Measurements from ENCODE around the gene CALCOCO1. TPM values are rescaled to one million over a fixed set of nuclear protein-coding genes. Genes with fewer than 3 reads are reported as not detected.
A peak's percentile ranks its signal among the peaks of the same experiment; 100 is the strongest.

Gene CALCOCO1
- polyA plus RNA-seq, 2 donors, result 49.7 to 72.7 TPM

- Histone ChIP-seq H3K9me3 (ENCODE audit: control insufficient read depth in 2 of 2, insufficient read depth in 1 of 2, low read depth in 1 of 2, low read length in 1 of 2) (no peaks in the 10 kb centered on the region), H3K4me1 (ENCODE audit: control insufficient read depth in 2 of 2, insufficient read depth in 2 of 2, low read length in 1 of 2) (peaks cover 2 to 5% of the 10 kb centered on the region in 2 donors), H3K27me3 (ENCODE audit: control insufficient read depth in 1 of 2, insufficient read depth in 2 of 2, low read length in 2 of 2) (no peaks in the 10 kb centered on the region), H3K4me3 (ENCODE audit: low read depth in 1 of 2, low read length in 2 of 2) (peak within 1 kb of the TSS; percentile 61 to 91), H3K27ac (ENCODE audit: low read depth in 2 of 2, low read length in 1 of 2) (peak within 1 kb of the TSS; percentile 92), H3K36me3 (ENCODE audit: control insufficient read depth in 2 of 2, insufficient read depth in 2 of 2, low read length in 1 of 2) (peaks cover 0 to 2% of the 10 kb centered on the region in 2 donors)
- 0 to 1% methylated on average over 61 of the region's 61 CpGs for WGBS, 2 donors
Observed at GRCh38 chr12:53675701-53676607, 51.3 kb downstream of the CALCOCO1 start, which contains the start of gene ATP5MC2. Gene ATP5MC2 (minus strand): TSS chr12:53676083. CDS start chr12:53672614, 3,469 bp downstream.

- 24 to 25% methylated on average over 8 of the region's 8 CpGs for WGBS, 2 donors
- Histone ChIP-seq H3K36me3 (ENCODE audit: control insufficient read depth in 2 of 2, insufficient read depth in 2 of 2, low read length in 1 of 2) (peaks cover 0 to 2% of the 10 kb centered on the region in 2 donors), H3K9me3 (ENCODE audit: control insufficient read depth in 2 of 2, insufficient read depth in 1 of 2, low read depth in 1 of 2, low read length in 1 of 2) (no peaks in the 10 kb centered on the region)
Observed at GRCh38 chr12:53674977-53675700, 52.1 kb downstream of the CALCOCO1 start.

DNA sequence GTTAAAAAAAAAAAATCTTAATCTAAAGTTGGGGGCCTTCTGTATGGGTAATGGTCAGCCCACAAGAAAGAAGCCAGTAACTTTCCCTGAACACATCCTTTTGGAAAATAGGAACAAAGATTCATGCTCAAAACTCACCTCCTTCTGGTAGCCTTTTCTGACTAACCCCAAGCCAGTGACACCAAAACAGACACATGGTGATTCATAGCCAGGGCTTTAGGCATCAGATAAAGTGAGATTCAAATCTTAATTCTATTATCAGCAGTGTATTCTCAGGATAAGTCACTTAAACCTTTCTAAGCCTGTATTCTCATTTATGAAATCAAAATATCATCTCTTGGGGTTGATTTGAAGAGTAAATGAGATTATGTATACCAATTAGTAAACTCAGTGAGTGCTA is 56.3 kb downstream of the CALCOCO1 start:
- H3K36me3 ChIP-seq (ENCODE audit: control insufficient read depth in 2 of 2, insufficient read depth in 2 of 2, low read length in 1 of 2), result peaks cover 10% of the 10 kb centered on the region in 2 donors
- H3K9me3 ChIP-seq (ENCODE audit: control insufficient read depth in 2 of 2, insufficient read depth in 1 of 2, low read depth in 1 of 2, low read length in 1 of 2), result no peaks in the 10 kb centered on the region
- H3K4me3 ChIP-seq (ENCODE audit: low read depth in 1 of 2, low read length in 2 of 2), result no peak overlapping the region
- H3K27ac ChIP-seq (ENCODE audit: low read depth in 2 of 2, low read length in 1 of 2), result no peak overlapping the region
- no peaks in the 10 kb centered on the region for H3K27me3 ChIP-seq (ENCODE audit: control insufficient read depth in 1 of 2, insufficient read depth in 2 of 2, low read length in 2 of 2)
- H3K4me1 ChIP-seq (ENCODE audit: control insufficient read depth in 2 of 2, insufficient read depth in 2 of 2, low read length in 1 of 2), result peaks cover 0 to 5% of the 10 kb centered on the region in 2 donors

More at GRCh38 chr12:53674977-53675700, 52.1 kb downstream of the CALCOCO1 start:
- Histone ChIP-seq H3K27me3 (ENCODE audit: control insufficient read depth in 1 of 2, insufficient read depth in 2 of 2, low read length in 2 of 2) (no peaks in the 10 kb centered on the region), H3K4me3 (ENCODE audit: low read depth in 1 of 2, low read length in 2 of 2) (peak overlapping the region; percentile 61 to 91), H3K27ac (ENCODE audit: low read depth in 2 of 2, low read length in 1 of 2) (peak overlapping the region; percentile 90 to 92), H3K4me1 (ENCODE audit: control insufficient read depth in 2 of 2, insufficient read depth in 2 of 2, low read length in 1 of 2) (peaks cover 2 to 5% of the 10 kb centered on the region in 2 donors)

GRCh38 chr12:53670308-53670707 is 56.9 kb downstream of the CALCOCO1 start:
- Histone ChIP-seq H3K9me3 (ENCODE audit: control insufficient read depth in 2 of 2, insufficient read depth in 1 of 2, low read depth in 1 of 2, low read length in 1 of 2) (no peaks in the 10 kb centered on the region), H3K27ac (ENCODE audit: low read depth in 2 of 2, low read length in 1 of 2) (no peak overlapping the region), H3K4me1 (ENCODE audit: control insufficient read depth in 2 of 2, insufficient read depth in 2 of 2, low read length in 1 of 2) (peaks cover 0 to 5% of the 10 kb centered on the region in 2 donors), H3K36me3 (ENCODE audit: control insufficient read depth in 2 of 2, insufficient read depth in 2 of 2, low read length in 1 of 2) (peaks cover 10% of the 10 kb centered on the region in 2 donors), H3K27me3 (ENCODE audit: control insufficient read depth in 1 of 2, insufficient read depth in 2 of 2, low read length in 2 of 2) (no peaks in the 10 kb centered on the region), H3K4me3 (ENCODE audit: low read depth in 1 of 2, low read length in 2 of 2) (no peak overlapping the region)
- 92 to 94% methylated on average over 7 of the region's 7 CpGs for WGBS, 2 donors

GRCh38 chr12:53667080-53667479 is 60.2 kb downstream of the CALCOCO1 start:
- Histone ChIP-seq H3K4me3 (ENCODE audit: low read depth in 1 of 2, low read length in 2 of 2) (no peak overlapping the region), H3K27ac (ENCODE audit: low read depth in 2 of 2, low read length in 1 of 2) (no peak overlapping the region), H3K27me3 (ENCODE audit: control insufficient read depth in 1 of 2, insufficient read depth in 2 of 2, low read length in 2 of 2) (no peaks in the 10 kb centered on the region), H3K36me3 (ENCODE audit: control insufficient read depth in 2 of 2, insufficient read depth in 2 of 2, low read length in 1 of 2) (peaks cover 10 to 17% of the 10 kb centered on the region in 2 donors), H3K9me3 (ENCODE audit: control insufficient read depth in 2 of 2, insufficient read depth in 1 of 2, low read depth in 1 of 2, low read length in 1 of 2) (no peaks in the 10 kb centered on the region), H3K4me1 (ENCODE audit: control insufficient read depth in 2 of 2, insufficient read depth in 2 of 2, low read length in 1 of 2) (no peaks in the 10 kb centered on the region)
- WGBS, 2 donors, result 88 to 93% methylated on average over 2 of the region's 2 CpGs

DNA sequence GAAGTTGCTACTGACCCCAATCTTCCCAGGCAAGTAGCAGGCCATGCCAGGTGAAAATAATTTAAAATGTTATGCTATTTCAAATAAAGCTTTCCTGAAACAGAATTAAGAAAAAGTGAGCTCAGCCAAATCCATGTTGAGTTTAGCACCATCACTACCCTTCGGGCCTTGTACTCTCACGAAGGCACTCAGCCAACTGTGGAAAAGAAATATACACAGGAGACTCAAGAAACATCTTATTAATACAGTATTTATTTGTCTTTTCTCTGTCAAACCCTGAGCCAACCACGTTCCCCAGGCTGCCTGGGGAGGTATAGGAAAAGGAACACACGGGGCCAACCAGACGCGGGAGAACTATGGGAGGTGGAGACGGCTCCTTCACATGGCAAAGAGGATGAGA is 62.3 kb downstream of the CALCOCO1 start:
- no peaks in the 10 kb centered on the region for H3K4me1 ChIP-seq (ENCODE audit: control insufficient read depth in 2 of 2, insufficient read depth in 2 of 2, low read length in 1 of 2)
- no peaks in the 10 kb centered on the region for H3K27me3 ChIP-seq (ENCODE audit: control insufficient read depth in 1 of 2, insufficient read depth in 2 of 2, low read length in 2 of 2)
- H3K27ac ChIP-seq (ENCODE audit: low read depth in 2 of 2, low read length in 1 of 2), result no peak overlapping the region
- no peak overlapping the region for H3K4me3 ChIP-seq (ENCODE audit: low read depth in 1 of 2, low read length in 2 of 2)
- H3K36me3 ChIP-seq (ENCODE audit: control insufficient read depth in 2 of 2, insufficient read depth in 2 of 2, low read length in 1 of 2), result peaks cover 10 to 14% of the 10 kb centered on the region in 2 donors
- no peaks in the 10 kb centered on the region for H3K9me3 ChIP-seq (ENCODE audit: control insufficient read depth in 2 of 2, insufficient read depth in 1 of 2, low read depth in 1 of 2, low read length in 1 of 2)
- WGBS, 2 donors, result 60 to 76% methylated on average over 7 of the region's 7 CpGs

DNA sequence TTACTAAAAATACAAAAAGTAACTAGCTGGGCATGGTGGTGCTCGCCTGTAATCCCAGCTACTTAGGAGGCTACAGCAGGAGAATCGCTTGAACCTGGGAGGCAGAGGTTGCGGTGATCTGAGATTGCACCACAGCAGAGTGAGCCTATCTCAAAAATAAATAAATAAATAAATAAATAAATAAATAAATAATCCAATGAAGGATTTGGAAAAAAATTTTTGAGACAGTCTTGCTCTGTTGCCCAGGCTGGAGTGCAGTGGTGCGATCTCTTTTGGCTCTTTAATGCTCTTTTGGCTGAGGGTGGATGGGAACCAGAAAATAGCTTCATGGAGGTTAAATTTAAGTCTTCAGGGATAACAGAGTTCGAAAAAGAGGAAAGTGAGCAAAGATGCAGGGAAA is 63.1 kb downstream of the CALCOCO1 start:
- H3K27me3 ChIP-seq (ENCODE audit: control insufficient read depth in 1 of 2, insufficient read depth in 2 of 2, low read length in 2 of 2), result no peaks in the 10 kb centered on the region
- no peaks in the 10 kb centered on the region for H3K4me1 ChIP-seq (ENCODE audit: control insufficient read depth in 2 of 2, insufficient read depth in 2 of 2, low read length in 1 of 2)
- H3K9me3 ChIP-seq (ENCODE audit: control insufficient read depth in 2 of 2, insufficient read depth in 1 of 2, low read depth in 1 of 2, low read length in 1 of 2), result no peaks in the 10 kb centered on the region
- peaks cover 5 to 9% of the 10 kb centered on the region in 2 donors for H3K36me3 ChIP-seq (ENCODE audit: control insufficient read depth in 2 of 2, insufficient read depth in 2 of 2, low read length in 1 of 2)
- H3K27ac ChIP-seq (ENCODE audit: low read depth in 2 of 2, low read length in 1 of 2), result no peak overlapping the region
- H3K4me3 ChIP-seq (ENCODE audit: low read depth in 1 of 2, low read length in 2 of 2), result no peak overlapping the region
- WGBS, 2 donors, result 84 to 85% methylated on average over 5 of the region's 5 CpGs

DNA sequence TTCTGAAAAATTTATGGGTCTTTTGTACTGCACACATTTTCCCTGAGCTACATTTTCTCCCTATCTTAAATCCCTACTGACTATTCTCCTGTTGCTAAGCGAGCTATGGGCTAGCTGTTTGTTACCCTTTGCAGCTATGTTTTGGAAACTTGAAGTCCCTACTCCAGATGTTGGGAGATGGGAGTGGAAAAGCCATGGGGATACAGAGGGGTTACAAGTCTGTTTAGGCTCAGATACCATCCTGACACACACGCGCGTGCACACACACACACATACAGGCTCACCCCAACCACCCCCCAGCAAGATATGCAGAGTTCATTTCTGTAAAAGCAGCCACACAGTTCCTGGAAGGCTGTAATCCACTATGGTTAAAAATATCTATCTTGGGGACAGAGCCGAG is 67.2 kb downstream of the CALCOCO1 start:
- Histone ChIP-seq H3K36me3 (ENCODE audit: control insufficient read depth in 2 of 2, insufficient read depth in 2 of 2, low read length in 1 of 2) (peaks cover 0 to 6% of the 10 kb centered on the region in 2 donors), H3K27ac (ENCODE audit: low read depth in 2 of 2, low read length in 1 of 2) (peak overlapping the region in 1 of 2 donors; percentile 54), H3K9me3 (ENCODE audit: control insufficient read depth in 2 of 2, insufficient read depth in 1 of 2, low read depth in 1 of 2, low read length in 1 of 2) (no peaks in the 10 kb centered on the region), H3K27me3 (ENCODE audit: control insufficient read depth in 1 of 2, insufficient read depth in 2 of 2, low read length in 2 of 2) (no peaks in the 10 kb centered on the region), H3K4me3 (ENCODE audit: low read depth in 1 of 2, low read length in 2 of 2) (no peak overlapping the region), H3K4me1 (ENCODE audit: control insufficient read depth in 2 of 2, insufficient read depth in 2 of 2, low read length in 1 of 2) (no peaks in the 10 kb centered on the region)
- 66% methylated on average over 5 of the region's 5 CpGs for WGBS, 2 donors

DNA sequence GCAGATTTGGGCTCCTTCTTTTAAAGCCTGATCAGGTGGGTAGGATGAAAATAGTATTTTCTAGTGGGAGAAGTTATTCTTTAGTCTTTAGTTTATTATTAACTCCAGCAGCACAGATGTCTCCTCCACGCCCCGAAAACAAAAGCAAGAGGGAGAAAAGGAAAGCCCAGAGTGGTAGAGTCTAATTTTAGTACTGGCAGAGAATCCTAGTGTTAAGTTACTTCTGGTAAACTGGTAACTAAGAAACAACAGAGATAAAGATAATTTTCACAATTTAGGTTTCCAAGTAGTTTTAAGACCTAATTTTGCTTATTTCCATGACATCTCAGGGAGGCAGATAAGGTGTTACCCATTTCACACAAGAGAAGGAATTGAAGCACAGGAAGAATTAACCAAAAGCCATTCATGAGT is 67.7 kb downstream of the CALCOCO1 start:
- Histone ChIP-seq H3K4me3 (ENCODE audit: low read depth in 1 of 2, low read length in 2 of 2) (no peak overlapping the region), H3K27me3 (ENCODE audit: control insufficient read depth in 1 of 2, insufficient read depth in 2 of 2, low read length in 2 of 2) (no peaks in the 10 kb centered on the region), H3K4me1 (ENCODE audit: control insufficient read depth in 2 of 2, insufficient read depth in 2 of 2, low read length in 1 of 2) (no peaks in the 10 kb centered on the region), H3K27ac (ENCODE audit: low read depth in 2 of 2, low read length in 1 of 2) (peak overlapping the region in 1 of 2 donors; percentile 87), H3K9me3 (ENCODE audit: control insufficient read depth in 2 of 2, insufficient read depth in 1 of 2, low read depth in 1 of 2, low read length in 1 of 2) (no peaks in the 10 kb centered on the region), H3K36me3 (ENCODE audit: control insufficient read depth in 2 of 2, insufficient read depth in 2 of 2, low read length in 1 of 2) (peaks cover 0 to 4% of the 10 kb centered on the region in 2 donors)
- 21 to 36% methylated on average over 2 of the region's 2 CpGs for WGBS, 2 donors

Data from esophagus (tissue), 2 donors.